ENCODE results near the gene MAGI1.

MAGI1 gene

GRCh38 chr3:65671004-65671403, 367.7 kb downstream of the MAGI1 start:
- no peak overlapping the region for H3K4me2 ChIP-seq
- no peak overlapping the region for H2AFZ ChIP-seq (ENCODE audit: low read depth)
- H3K79me2 ChIP-seq (ENCODE audit: insufficient read depth, low read depth) = no peaks in the 10 kb centered on the region
- no peaks in the 10 kb centered on the region for H3K4me1 ChIP-seq (ENCODE audit: low read depth, poor library complexity, severe bottlenecking)
- no peaks in the 10 kb centered on the region for H3K36me3 ChIP-seq (ENCODE audit: insufficient read depth)
- H4K20me1 ChIP-seq (ENCODE audit: insufficient read depth) = no peaks in the 10 kb centered on the region
- H3K27me3 ChIP-seq (ENCODE audit: insufficient read depth, low read depth) = no peaks in the 10 kb centered on the region
- H3K4me3 ChIP-seq (IDR thresholded peaks at IDR 0.05; ENCODE audit: insufficient read depth, low read depth, low read length) = no peak overlapping the region
- no peak overlapping the region for H3K9ac ChIP-seq
- no peak for TF ChIP-seq CTCF (conservative IDR thresholded peaks at IDR 0.05; ENCODE audit: low read depth, low read length)
- no peak overlapping the region for H3K27ac ChIP-seq

GRCh38 chr3:65669163-65669875, 369.4 kb downstream of the MAGI1 start:
- H3K36me3 ChIP-seq (ENCODE audit: insufficient read depth) = no peaks in the 10 kb centered on the region
- H3K4me3 ChIP-seq (IDR thresholded peaks at IDR 0.05; ENCODE audit: insufficient read depth, low read depth, low read length) = no peak overlapping the region
- H3K27ac ChIP-seq = no peak overlapping the region
- H3K79me2 ChIP-seq (ENCODE audit: insufficient read depth, low read depth) = no peaks in the 10 kb centered on the region
- H3K4me1 ChIP-seq (ENCODE audit: low read depth, poor library complexity, severe bottlenecking) = no peaks in the 10 kb centered on the region
- no peak overlapping the region for H3K4me2 ChIP-seq
- TF ChIP-seq CTCF (conservative IDR thresholded peaks at IDR 0.05; ENCODE audit: low read depth, low read length) = no peak
- H4K20me1 ChIP-seq (ENCODE audit: insufficient read depth) = no peaks in the 10 kb centered on the region
- no peak overlapping the region for H2AFZ ChIP-seq (ENCODE audit: low read depth)
- no peaks in the 10 kb centered on the region for H3K27me3 ChIP-seq (ENCODE audit: insufficient read depth, low read depth)
- H3K9ac ChIP-seq = no peak overlapping the region

- no peaks in the 10 kb centered on the region for H4K20me1 ChIP-seq (ENCODE audit: insufficient read depth)
- no peaks in the 10 kb centered on the region for H3K27me3 ChIP-seq (ENCODE audit: insufficient read depth, low read depth)
- no peak overlapping the region for H3K4me2 ChIP-seq
- H2AFZ ChIP-seq (ENCODE audit: low read depth) = no peak overlapping the region
- TF ChIP-seq CTCF (conservative IDR thresholded peaks at IDR 0.05; ENCODE audit: low read depth, low read length) = no peak
- H3K27ac ChIP-seq = no peak overlapping the region
- no peaks in the 10 kb centered on the region for H3K4me1 ChIP-seq (ENCODE audit: low read depth, poor library complexity, severe bottlenecking)
- H3K4me3 ChIP-seq (IDR thresholded peaks at IDR 0.05; ENCODE audit: insufficient read depth, low read depth, low read length) = no peak overlapping the region
- H3K36me3 ChIP-seq (ENCODE audit: insufficient read depth) = no peaks in the 10 kb centered on the region
- H3K79me2 ChIP-seq (ENCODE audit: insufficient read depth, low read depth) = no peaks in the 10 kb centered on the region
- no peak overlapping the region for H3K9ac ChIP-seq
Measured at GRCh38 chr3:65667963-65668362, 370.8 kb downstream of the MAGI1 start.

GRCh38 chr3:65666448-65667091, 372.1 kb downstream of the MAGI1 start:
- no peak overlapping the region for H3K27ac ChIP-seq
- H4K20me1 ChIP-seq (ENCODE audit: insufficient read depth) = no peaks in the 10 kb centered on the region
- no peaks in the 10 kb centered on the region for H3K79me2 ChIP-seq (ENCODE audit: insufficient read depth, low read depth)
- H3K9ac ChIP-seq = no peak overlapping the region
- H3K4me3 ChIP-seq (IDR thresholded peaks at IDR 0.05; ENCODE audit: insufficient read depth, low read depth, low read length) = no peak overlapping the region
- no peak for TF ChIP-seq CTCF (conservative IDR thresholded peaks at IDR 0.05; ENCODE audit: low read depth, low read length)
- no peaks in the 10 kb centered on the region for H3K4me1 ChIP-seq (ENCODE audit: low read depth, poor library complexity, severe bottlenecking)
- no peak overlapping the region for H2AFZ ChIP-seq (ENCODE audit: low read depth)
- no peak overlapping the region for H3K4me2 ChIP-seq
- no peaks in the 10 kb centered on the region for H3K27me3 ChIP-seq (ENCODE audit: insufficient read depth, low read depth)
- H3K36me3 ChIP-seq (ENCODE audit: insufficient read depth) = no peaks in the 10 kb centered on the region
